Ishikawa (cell line): Measurements from ENCODE around the gene ULK4.

Experiments used
- CEBPB ChIP-seq: IDR thresholded peaks from 2 replicates; pipeline ENCODE4 v1.6.1; 2012
- CREB1 ChIP-seq: IDR thresholded peaks from 2 replicates; pipeline ENCODE4 v1.6.1; 2012; ENCODE audit warnings: low read depth
- EGR1 ChIP-seq: IDR thresholded peaks from 2 replicates; pipeline ENCODE4 v1.6.1; 2012
- EP300 ChIP-seq: IDR thresholded peaks from 2 replicates; pipeline ENCODE4 v1.6.1; 2012; ENCODE audit warnings: borderline replicate concordance
- FOXM1 ChIP-seq: IDR thresholded peaks from 2 replicates; pipeline ENCODE4 v1.6.1; 2012; ENCODE audit warnings: low read depth, borderline replicate concordance
- MAX ChIP-seq: IDR thresholded peaks from 2 replicates; pipeline ENCODE4 v1.6.1; 2012
- NFIC ChIP-seq: IDR thresholded peaks from 2 replicates; pipeline ENCODE4 v1.6.1; 2012
- RAD21 ChIP-seq: IDR thresholded peaks from 2 replicates; pipeline ENCODE4 v1.6.1; 2012; ENCODE audit warnings: low read depth
- REST ChIP-seq: IDR thresholded peaks from 2 replicates; pipeline ENCODE4 v1.6.1; 2012; ENCODE audit warnings: low read depth, mild to moderate bottlenecking
- TAF1 ChIP-seq: IDR thresholded peaks from 2 replicates; pipeline ENCODE4 v1.6.1; 2012; ENCODE audit warnings: low read depth, mild to moderate bottlenecking
- TCF12 ChIP-seq: IDR thresholded peaks from 2 replicates; pipeline ENCODE4 v1.6.1; 2012; ENCODE audit warnings: low read depth
- TEAD4 ChIP-seq: IDR thresholded peaks from 2 replicates; pipeline ENCODE4 v1.6.1; 2012
- USF1 ChIP-seq: IDR thresholded peaks from 2 replicates; pipeline ENCODE4 v1.6.1; 2012
- YY1 ChIP-seq: IDR thresholded peaks from 2 replicates; pipeline ENCODE4 v1.6.1; 2012; ENCODE audit warnings: low read depth
- ZBTB7A ChIP-seq: IDR thresholded peaks from 2 replicates; pipeline ENCODE4 v1.6.1; 2012; ENCODE audit warnings: low read depth

The ULK4 gene

DNA sequence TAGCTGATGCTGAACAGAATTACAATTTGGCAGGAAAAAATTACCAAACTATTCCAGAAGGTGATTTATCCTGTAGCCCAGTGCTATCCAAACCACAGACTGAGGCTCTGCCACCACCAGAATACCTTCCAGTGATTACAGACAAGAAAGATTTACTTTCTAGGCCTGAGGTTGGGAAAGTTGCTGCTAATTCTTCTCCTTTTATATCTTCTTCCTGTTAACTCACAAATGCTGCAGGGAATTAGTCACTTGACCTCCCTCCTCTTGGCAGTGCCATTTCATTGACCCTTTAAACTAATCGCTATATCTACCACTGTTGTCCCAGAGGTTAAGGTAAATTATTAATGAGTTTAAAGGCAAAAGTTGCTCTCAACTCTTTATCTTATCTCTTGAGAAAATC lies 644.2 kb downstream of the ULK4 start:
- TF ChIP-seq TAF1: no peak
- TF ChIP-seq MAX: no peak
- no peak for TF ChIP-seq TEAD4
- no peak for TF ChIP-seq CEBPB
- TF ChIP-seq FOXM1: no peak
- TF ChIP-seq ZBTB7A: no peak
- no peak for TF ChIP-seq USF1
- TF ChIP-seq TCF12: no peak
- no peak for TF ChIP-seq EP300
- no peak for TF ChIP-seq REST
- TF ChIP-seq NFIC: no peak
- no peak for TF ChIP-seq YY1
- no peak for TF ChIP-seq CREB1
- no peak for TF ChIP-seq EGR1
- TF ChIP-seq RAD21: no peak

DNA sequence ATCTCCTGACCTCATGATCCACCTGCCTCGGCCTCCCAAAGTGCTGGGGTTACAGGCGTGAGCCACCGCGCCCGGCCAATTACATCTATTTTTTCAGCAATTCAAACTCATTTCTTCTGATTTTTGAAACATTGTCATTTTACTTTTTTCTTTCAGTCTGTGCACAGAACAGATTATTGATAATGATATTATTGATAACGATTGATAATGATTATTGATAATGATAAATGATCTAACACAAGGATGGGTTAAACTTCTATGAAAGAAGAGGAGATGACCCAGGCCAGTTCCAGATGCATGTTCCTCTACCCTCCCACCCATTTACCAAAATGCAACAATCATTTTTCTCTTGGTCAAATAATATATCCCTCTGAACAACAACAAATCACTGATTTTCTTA lies 644.6 kb downstream of the ULK4 start:
- TF ChIP-seq REST (no peak), YY1 (no peak), CEBPB (no peak), TAF1 (no peak), EP300 (no peak), FOXM1 (no peak), RAD21 (no peak), ZBTB7A (no peak), EGR1 (no peak), USF1 (no peak), CREB1 (no peak), NFIC (no peak), MAX (no peak)

DNA sequence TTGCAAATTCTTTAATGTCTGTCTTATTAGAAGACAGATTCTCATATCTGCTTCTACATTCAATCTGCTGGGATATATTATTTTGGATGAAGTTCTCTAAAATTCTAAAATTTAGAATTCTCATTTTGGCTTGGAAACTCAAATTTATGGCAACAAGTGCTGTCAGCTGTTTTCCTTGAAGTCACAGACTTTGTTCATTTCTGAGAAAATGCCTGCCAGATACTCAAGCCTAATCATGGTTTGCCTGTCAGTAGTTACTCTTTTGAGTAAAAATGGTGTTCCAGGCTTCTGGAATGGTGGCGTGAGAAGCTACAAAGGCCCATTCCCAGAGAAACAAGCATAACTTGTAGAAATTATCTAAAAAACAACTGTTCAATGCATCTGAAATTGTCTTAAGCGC lies 646.8 kb downstream of the ULK4 start:
- TF ChIP-seq YY1 (no peak), EGR1 (no peak), CEBPB (no peak), CREB1 (no peak), EP300 (no peak), TCF12 (no peak), TAF1 (no peak), NFIC (no peak)

DNA sequence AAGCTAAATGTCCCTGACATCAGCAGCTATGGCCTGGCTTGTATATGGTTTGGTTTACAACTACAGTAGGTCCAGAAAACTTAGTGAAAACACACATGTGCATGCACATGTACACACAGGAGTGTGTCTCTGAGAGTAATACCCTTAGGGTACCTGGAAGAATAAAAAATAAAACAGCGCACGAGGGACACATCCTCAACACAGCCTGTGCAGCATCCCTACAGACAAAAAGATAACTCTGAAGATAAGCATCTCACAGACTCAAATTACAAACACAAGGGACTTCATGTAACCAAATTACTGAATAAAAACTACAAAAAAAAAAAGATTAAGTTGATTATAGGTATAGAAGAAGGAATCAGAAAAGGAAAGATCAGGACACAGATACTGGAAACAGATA lies 653.8 kb downstream of the ULK4 start:
- TF ChIP-seq YY1 (no peak), CREB1 (no peak), EP300 (no peak), MAX (no peak), TEAD4 (no peak), EGR1 (no peak), NFIC (no peak), REST (no peak)

GRCh38 chr3:41307065-41307464 lies 654.8 kb downstream of the ULK4 start:
- TF ChIP-seq NFIC: no peak
- no peak for TF ChIP-seq RAD21
- TF ChIP-seq TAF1: no peak
- no peak for TF ChIP-seq ZBTB7A
- TF ChIP-seq EP300: no peak
- no peak for TF ChIP-seq TEAD4
- TF ChIP-seq FOXM1: no peak
- TF ChIP-seq REST: no peak
- no peak for TF ChIP-seq USF1
- no peak for TF ChIP-seq MAX
- no peak for TF ChIP-seq CEBPB
- no peak for TF ChIP-seq EGR1
- no peak for TF ChIP-seq YY1
- no peak for TF ChIP-seq CREB1
- TF ChIP-seq TCF12: no peak
